IPS-15b (cell line): ENCODE measurements around the gene FES.
A peak's percentile ranks its signal among the peaks of the same experiment; 100 is the strongest.

Experiments used
- H3K27me3 ChIP-seq: one replicate; pipeline ENCODE4 v1.6.1; 2013; ENCODE audit warnings: low read length; ENCODE audit not compliant: control insufficient read depth, insufficient read depth
- H3K36me3 ChIP-seq: one replicate; pipeline ENCODE4 v1.6.1; 2013; ENCODE audit warnings: low read length; ENCODE audit not compliant: control insufficient read depth, insufficient read depth
- H3K4me1 ChIP-seq: one replicate; pipeline ENCODE4 v1.6.1; 2013; ENCODE audit warnings: mild to moderate bottlenecking, low read length; ENCODE audit not compliant: control insufficient read depth, insufficient read depth
- H3K4me3 ChIP-seq: one replicate; pipeline ENCODE4 v1.5.1; 2013; ENCODE audit warnings: low read depth, low read length
- H3K9ac ChIP-seq: one replicate; pipeline ENCODE4 v1.6.1; 2013; ENCODE audit warnings: low read depth, mild to moderate bottlenecking, low read length
- H3K9me3 ChIP-seq: one replicate; pipeline ENCODE4 v1.6.1; 2013; ENCODE audit warnings: mild to moderate bottlenecking, low read length; ENCODE audit not compliant: control insufficient read depth, insufficient read depth

The FES gene

DNA sequence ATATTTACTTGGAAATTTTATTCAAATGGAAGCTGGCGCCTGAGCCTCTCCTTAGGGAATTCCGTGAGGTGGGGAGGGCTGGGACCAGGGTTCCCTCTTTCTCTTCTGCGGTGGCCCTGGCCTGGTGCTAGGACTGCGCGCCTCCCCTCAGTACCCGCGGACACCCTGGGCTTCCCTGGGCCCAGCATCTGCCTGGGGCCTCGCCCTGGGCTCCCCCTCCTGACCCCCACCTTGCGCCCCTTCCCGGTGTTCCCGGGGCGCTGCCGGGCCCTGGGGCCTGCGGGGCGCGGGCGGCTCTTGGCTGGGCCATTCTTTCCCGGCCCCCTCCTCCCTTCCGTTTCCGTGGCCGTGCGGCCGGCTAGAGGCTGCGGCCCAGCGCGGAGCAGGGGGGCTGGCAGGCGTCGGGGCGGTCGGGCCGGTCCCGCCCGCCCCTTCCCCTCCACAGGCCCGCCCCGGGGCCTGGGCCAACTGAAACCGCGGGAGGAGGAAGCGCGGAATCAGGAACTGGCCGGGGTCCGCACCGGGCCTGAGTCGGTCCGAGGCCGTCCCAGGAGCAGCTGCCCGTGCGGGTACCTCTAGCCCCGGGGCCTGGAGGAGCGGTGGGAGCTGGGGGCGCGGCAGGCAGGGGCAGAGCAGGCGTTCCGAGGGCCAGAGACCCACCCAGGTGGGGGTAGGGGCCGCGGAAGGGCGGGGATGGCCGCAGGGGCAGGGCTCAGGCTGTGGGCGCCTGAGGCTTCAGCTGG, at the start of gene FES:
TSS of gene FES (plus strand) at position 529 of the 743 bp plus-strand sequence. CDS start 542 bp downstream, outside the sequence.
- Histone ChIP-seq H3K4me1 (peaks cover 2% of the 10 kb centered on the region), H3K9ac (peak within 1 kb of the TSS; percentile 54), H3K4me3 (peak within 1 kb of the TSS; percentile 26), H3K9me3 (no peaks in the 10 kb centered on the region), H3K36me3 (peaks cover 29% of the 10 kb centered on the region), H3K27me3 (no peaks in the 10 kb centered on the region)

DNA sequence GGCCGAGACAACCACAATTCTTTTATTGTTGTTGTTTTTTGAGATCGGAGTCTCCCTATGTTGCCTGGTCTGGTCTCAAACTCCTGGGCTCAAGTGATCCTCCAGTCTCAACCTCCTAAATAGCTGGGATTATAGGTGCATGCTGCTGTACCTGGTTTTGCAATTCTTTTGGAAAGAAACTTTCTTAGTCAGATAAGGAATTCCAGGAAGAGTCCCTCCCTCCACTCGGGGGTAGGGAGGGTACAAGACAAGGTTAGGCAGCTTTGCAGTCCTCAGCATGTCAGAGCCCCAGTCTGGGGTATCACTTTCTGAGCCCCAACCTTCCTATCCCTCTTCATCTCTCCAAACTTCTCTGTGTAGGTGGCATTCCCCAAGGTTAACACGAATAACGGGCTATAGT, 49.7 kb upstream of the FES start:
- Histone ChIP-seq H3K27me3 (no peaks in the 10 kb centered on the region), H3K4me3 (no peak overlapping the region), H3K9ac (no peak overlapping the region), H3K4me1 (peaks cover 5% of the 10 kb centered on the region), H3K36me3 (no peaks in the 10 kb centered on the region), H3K9me3 (no peaks in the 10 kb centered on the region)

DNA sequence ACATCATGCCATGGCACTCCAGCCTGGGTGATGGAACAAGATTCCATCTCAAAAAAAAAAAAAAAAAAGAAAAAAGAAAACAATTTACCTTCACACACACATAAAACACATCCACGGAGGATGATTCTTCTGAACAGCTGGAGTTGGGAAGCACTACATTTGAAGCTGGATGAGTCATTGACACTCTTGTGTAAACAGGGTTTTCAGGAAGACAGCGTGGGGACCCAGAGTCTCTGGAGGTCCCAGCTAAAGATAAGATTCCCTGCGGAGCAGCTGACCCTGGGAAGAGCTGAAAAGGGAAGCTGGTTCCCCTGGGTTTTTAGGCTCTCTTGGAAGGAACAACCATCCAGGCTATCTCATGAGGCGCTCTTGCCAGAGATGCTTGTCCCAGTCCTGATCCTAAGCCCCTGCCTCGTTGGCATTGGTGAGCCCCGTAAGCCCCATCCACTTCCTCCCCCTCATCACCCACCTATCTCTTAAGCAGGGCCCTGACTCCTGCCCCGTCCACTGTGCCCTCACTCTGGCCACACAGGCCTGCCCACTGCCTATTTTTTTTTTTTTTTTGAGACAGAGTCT, 47.9 kb upstream of the FES start:
- Histone ChIP-seq H3K9ac (no peak overlapping the region), H3K4me1 (peaks cover 10% of the 10 kb centered on the region), H3K27me3 (no peaks in the 10 kb centered on the region), H3K36me3 (no peaks in the 10 kb centered on the region), H3K9me3 (no peaks in the 10 kb centered on the region), H3K4me3 (no peak overlapping the region)

DNA sequence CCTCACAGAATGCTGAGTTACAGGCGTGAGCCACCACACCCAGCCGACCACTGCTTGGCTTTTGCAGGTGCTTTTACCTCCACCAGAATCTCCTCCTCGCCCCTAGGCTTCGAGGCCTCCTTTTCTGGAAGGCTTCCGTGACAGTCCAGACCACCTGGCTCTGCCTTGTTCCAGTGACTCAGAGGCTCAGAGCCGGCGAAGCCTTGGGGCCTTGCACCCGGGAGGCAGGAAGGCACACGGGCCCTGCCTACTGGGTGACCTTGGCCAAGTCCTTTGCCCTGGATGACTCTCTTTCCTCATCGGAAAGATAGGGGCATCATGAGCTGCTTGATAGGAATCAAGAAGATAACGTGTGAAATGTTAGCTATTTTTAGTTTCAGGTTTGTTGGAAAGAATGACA, 47.2 kb upstream of the FES start:
- Histone ChIP-seq H3K9me3 (no peaks in the 10 kb centered on the region), H3K9ac (no peak overlapping the region), H3K4me3 (no peak overlapping the region), H3K36me3 (no peaks in the 10 kb centered on the region), H3K4me1 (peaks cover 10% of the 10 kb centered on the region), H3K27me3 (no peaks in the 10 kb centered on the region)

DNA sequence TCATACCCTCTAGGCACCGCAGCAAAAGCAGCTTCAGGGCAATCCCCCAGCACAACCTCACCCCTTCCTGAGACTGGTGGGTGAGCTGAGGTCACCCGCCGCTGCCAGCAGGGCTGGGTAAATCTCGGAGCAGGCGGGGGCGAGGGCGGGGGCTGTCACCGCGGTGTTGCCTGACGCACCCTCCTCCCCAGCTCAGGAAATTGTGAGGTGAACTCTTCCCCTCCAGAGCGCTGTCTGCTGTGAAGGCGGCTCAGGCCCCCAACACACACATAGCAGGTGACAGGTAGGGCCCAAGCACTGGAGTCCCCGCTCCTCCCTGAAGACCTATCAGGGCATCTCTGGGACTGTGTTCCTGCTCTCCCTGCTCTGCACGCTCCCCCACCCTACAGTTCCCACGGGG, 46.2 kb upstream of the FES start:
- Histone ChIP-seq H3K36me3 (no peaks in the 10 kb centered on the region), H3K27me3 (no peaks in the 10 kb centered on the region), H3K4me1 (peaks cover 10% of the 10 kb centered on the region), H3K9ac (no peak overlapping the region), H3K9me3 (no peaks in the 10 kb centered on the region), H3K4me3 (no peak overlapping the region)

DNA sequence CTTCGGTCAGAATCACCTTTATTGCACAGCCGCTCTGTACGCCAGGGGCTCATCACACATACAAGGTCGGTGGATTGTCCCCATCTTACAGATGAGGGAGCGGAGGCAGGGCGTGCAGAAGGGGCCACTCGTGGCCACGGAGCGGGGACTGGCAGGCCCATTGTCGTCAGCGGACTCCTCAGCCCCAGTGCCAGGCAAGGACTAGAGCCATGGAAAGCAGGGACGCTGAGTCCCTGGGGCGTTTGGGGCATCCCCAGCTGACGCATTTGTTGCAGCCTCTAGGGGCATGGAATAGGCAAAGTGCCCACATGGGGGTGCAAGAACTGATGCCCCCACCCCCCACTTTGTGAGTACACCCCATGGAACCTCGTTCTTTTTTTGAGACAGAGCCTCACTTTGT, 45.8 kb upstream of the FES start:
- Histone ChIP-seq H3K9me3 (no peaks in the 10 kb centered on the region), H3K4me1 (peaks cover 10% of the 10 kb centered on the region), H3K4me3 (no peak overlapping the region), H3K27me3 (no peaks in the 10 kb centered on the region), H3K9ac (no peak overlapping the region), H3K36me3 (no peaks in the 10 kb centered on the region)

DNA sequence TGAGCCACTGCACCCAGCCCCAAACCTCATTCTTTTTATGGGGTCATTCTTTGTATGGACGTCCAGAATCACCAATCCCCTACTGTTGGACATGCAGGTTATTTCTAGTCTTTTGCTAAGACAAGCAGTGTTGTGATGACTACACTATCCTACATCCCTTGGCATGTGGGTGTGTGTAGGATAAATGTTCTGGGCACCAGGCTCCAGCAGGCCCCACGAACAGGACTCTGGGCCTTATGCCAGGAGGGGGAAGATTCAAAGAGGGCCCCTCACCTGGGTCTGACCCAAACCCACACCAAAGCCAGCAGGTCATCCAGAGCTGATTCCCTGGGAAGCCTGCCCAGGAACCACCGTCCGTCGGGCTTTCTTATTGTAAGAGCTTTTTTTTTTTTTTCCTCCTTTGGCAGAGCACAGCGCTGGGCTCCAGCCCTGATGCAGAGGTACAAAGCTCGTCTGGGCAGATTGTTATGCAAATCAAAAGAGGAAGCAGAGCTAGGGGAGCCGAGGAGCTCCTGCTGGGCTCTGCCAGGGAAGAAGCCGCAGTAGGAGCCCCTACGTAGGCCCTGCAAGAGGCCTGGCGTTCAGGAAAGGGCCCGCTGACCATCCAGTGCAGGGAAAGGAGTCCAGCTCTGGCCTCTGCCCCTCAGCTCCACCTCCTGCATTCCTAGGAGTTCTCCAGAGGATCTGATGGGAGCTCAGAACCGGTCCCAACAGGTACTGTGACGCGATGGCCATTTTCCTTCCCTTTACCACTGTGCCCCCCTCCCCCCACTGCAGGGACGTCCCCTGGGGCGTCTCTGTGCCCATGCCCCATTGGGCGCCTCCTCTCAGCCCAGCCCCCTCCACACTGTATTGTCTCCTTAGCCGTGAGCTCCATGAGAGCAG, 44.9 kb upstream of the FES start:
- no peaks in the 10 kb centered on the region for H3K36me3 ChIP-seq
- no peak overlapping the region for H3K9ac ChIP-seq
- H3K9me3 ChIP-seq = no peaks in the 10 kb centered on the region
- peak overlapping the region; percentile 1 for H3K4me3 ChIP-seq
- no peaks in the 10 kb centered on the region for H3K27me3 ChIP-seq
- H3K4me1 ChIP-seq = peaks cover 8% of the 10 kb centered on the region

DNA sequence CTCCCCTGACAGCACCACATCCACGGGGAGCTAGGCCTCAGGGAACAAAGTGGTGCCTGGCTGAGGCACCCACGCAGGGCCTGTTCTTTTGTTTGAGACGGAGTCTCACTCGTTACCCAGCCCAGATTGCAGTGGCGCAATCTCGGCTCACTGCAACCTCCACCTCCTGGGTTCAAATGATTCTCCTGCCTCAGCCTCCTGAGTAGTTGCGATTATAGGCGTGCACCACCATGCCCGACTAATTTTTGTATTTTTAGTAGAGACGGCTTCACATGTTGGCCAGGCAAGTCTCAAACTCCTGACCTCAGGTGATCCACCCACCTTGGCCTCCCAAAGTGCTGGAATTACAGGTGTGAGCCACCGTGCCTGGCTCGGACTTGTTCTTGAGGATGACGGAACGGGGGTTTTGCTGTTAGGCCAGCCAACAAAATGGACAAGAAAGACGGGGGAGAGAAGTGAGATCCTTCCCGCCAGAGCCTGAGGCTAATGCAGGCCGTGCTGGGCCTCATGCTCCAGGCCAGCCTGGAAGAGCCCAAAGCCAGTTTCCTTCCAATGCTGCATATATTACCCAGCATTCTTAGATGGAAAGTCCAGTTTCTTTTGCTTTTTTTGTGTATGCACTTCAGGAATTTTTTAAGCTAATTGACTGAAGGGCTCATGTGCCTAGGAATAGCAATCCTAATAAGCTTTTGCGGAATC, 44.0 kb upstream of the FES start:
- Histone ChIP-seq H3K9ac (peak overlapping the region; percentile 39), H3K9me3 (no peaks in the 10 kb centered on the region), H3K27me3 (no peaks in the 10 kb centered on the region), H3K4me3 (peak overlapping the region; percentile 1), H3K4me1 (peaks cover 8% of the 10 kb centered on the region), H3K36me3 (no peaks in the 10 kb centered on the region)

DNA sequence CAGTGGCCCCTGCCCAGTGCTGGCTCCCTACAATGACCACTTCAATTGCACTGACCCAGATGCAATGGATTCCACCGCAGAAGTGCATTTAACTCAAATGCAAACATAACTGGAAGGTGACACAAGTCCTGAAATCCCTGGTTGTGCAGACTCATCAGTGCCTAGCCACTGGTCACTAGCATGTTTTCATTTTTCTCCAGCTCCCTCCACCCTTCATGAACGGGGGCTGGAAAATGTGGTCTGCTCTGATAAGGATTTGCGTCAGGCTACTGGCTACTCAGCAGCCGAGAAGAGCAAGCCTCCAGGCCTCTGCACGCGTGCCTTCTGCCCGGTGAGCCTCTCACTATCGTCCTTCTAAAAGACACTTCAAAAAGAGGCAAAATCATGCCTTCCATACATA, 43.4 kb upstream of the FES start:
- Histone ChIP-seq H3K36me3 (no peaks in the 10 kb centered on the region), H3K9ac (no peak overlapping the region), H3K9me3 (no peaks in the 10 kb centered on the region), H3K4me3 (no peak overlapping the region), H3K27me3 (no peaks in the 10 kb centered on the region), H3K4me1 (peaks cover 8% of the 10 kb centered on the region)

DNA sequence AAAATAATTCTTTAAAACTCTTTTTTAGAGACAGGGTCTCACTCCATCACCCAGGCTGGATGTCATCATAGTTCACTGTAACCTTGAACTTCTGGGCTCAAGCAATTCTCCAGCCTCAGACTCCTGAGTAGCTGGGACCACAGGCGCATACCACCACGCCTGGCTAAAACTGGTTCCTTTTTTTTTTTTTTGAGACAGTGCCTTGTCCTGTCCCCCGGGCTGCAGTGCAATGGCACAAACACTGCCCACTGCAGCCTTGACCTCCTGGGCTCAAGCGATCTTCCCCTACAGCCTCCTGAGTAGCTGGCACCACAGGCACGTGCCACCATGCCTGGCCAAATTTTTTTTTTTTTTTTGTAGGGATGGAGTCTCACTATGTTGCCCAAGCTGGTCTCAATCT, 39.6 kb upstream of the FES start:
- no peak overlapping the region for H3K4me3 ChIP-seq
- H3K4me1 ChIP-seq = peaks cover 5% of the 10 kb centered on the region
- no peaks in the 10 kb centered on the region for H3K36me3 ChIP-seq
- no peak overlapping the region for H3K9ac ChIP-seq
- no peaks in the 10 kb centered on the region for H3K27me3 ChIP-seq
- H3K9me3 ChIP-seq = no peaks in the 10 kb centered on the region

DNA sequence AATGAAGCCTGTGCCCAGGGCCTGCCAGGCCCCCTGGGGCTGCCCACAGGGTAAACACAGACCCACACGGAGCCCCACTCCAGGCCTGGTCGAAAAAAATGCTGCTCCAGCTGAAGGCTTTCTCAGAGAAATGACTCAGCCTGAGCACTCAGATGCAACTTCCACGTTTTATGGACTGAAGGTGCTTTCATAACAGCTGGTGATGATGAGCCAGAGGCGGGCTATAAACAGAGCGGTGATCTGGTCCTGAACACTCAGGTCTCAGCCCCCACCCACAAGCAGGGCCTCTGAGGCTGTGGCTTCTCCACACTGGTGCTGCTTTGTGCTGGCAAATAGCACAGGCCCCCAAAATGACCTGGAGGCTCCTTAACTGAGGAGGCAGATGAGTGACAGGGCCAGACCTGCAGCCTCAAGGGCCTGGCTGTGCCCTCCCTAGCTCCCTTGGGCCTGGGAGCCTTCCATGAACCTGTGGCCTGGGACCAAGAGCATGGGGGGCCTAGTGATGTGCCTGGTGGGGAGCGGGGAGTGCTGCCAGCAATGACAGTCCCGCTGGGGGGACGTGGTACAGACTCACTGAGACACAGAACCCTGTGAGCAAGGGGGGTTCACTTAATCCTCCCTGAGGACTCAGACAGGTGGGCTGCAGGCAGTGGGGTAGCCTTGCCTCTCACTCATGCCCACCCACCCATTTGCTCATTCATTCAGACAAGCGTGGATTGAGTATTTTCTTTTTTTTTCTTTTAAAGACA, 38.9 kb upstream of the FES start:
- Histone ChIP-seq H3K4me1 (peaks cover 5% of the 10 kb centered on the region), H3K9me3 (no peaks in the 10 kb centered on the region), H3K27me3 (no peaks in the 10 kb centered on the region), H3K4me3 (no peak overlapping the region), H3K9ac (no peak overlapping the region), H3K36me3 (no peaks in the 10 kb centered on the region)
